Measurements from ENCODE around the gene MFN2.

DNA sequence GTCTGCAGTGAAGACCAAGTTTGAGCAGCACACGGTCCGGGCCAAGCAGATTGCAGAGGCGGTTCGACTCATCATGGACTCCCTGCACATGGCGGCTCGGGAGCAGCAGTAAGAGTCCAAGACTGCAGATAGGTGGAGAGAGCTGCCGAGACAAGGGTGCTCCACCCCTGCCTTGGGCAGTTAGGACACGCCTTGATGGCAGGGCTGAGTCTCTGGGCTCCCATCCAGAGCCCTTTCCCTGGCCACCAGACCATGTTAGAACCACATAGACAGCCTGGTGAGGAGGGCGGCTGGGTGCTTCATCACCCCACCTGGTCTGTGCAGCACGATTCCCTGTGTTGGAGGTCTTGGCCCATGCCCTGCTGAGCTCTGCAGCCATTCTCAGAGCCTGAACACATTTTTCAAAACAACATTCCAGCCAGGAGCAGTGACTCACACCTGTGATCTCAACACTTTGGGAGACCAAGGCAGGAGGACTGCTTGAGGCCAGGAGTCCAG is 21.8 kb downstream of the MFN2 start:
- no peak for TF ChIP-seq EZH2 (IDR thresholded peaks at IDR 0.05; ENCODE audit: borderline replicate concordance, low read depth, low read length, severe bottlenecking)
- TF ChIP-seq, protein P1, sequence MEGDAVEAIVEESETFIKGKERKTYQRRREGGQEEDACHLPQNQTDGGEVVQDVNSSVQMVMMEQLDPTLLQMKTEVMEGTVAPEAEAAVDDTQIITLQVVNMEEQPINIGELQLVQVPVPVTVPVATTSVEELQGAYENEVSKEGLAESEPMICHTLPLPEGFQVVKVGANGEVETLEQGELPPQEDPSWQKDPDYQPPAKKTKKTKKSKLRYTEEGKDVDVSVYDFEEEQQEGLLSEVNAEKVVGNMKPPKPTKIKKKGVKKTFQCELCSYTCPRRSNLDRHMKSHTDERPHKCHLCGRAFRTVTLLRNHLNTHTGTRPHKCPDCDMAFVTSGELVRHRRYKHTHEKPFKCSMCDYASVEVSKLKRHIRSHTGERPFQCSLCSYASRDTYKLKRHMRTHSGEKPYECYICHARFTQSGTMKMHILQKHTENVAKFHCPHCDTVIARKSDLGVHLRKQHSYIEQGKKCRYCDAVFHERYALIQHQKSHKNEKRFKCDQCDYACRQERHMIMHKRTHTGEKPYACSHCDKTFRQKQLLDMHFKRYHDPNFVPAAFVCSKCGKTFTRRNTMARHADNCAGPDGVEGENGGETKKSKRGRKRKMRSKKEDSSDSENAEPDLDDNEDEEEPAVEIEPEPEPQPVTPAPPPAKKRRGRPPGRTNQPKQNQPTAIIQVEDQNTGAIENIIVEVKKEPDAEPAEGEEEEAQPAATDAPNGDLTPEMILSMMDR (IDR thresholded peaks at IDR 0.05; ENCODE audit: borderline replicate concordance, extremely low read depth, low read length, poor library complexity, severe bottlenecking): no peak
